GM12878 (cell line): ENCODE results near the gene CRYGS. TPM values are rescaled to one million over a fixed set of nuclear protein-coding genes. Genes with fewer than 3 reads are reported as not detected.
A peak's percentile ranks its signal among the peaks of the same experiment; 100 is the strongest.

Experiments used
- EP300 ChIP-seq, 2 experiments: fragments of 150-350 bp in 1 of 2; IDR thresholded peaks; 2 replicates each; pipeline ENCODE4 v1.6.1; 2011 to 2012; ENCODE audit warnings: low read depth in 2 of 2, low read length in 2 of 2, borderline replicate concordance in 1 of 2, improper control_type of control experiment in 1 of 2, inconsistent platforms in 1 of 2; ENCODE audit not compliant: control insufficient read depth in 1 of 2
- IKZF1 ChIP-seq: fragments of 450-650 bp; conservative IDR thresholded peaks from 2 replicates; pipeline ENCODE4 v1.6.1; 2017; ENCODE audit warnings: antibody characterized with exemption, mild to moderate bottlenecking
- MEF2B ChIP-seq: fragments of 450-650 bp; IDR thresholded peaks from 2 replicates; pipeline ENCODE4 v1.6.1; 2018; ENCODE audit warnings: mild to moderate bottlenecking, moderate library complexity; ENCODE audit not compliant: partially characterized antibody, poor library complexity, severe bottlenecking
- MYB ChIP-seq: fragments of 150-350 bp; IDR thresholded peaks from 2 replicates; pipeline ENCODE4 v1.6.1; 2014; ENCODE audit warnings: mild to moderate bottlenecking, low read depth, low read length, borderline replicate concordance
- NR2C1 ChIP-seq: fragments of 450-650 bp; IDR thresholded peaks from 2 replicates; pipeline ENCODE4 v1.6.1; 2017; ENCODE audit warnings: antibody characterized with exemption, mild to moderate bottlenecking, moderate library complexity
- PAX5 ChIP-seq: IDR thresholded peaks from 2 replicates; pipeline ENCODE4 v1.6.1; 2011; ENCODE audit warnings: low read depth, low read length, borderline replicate concordance
- POLR2AphosphoS5 ChIP-seq: IDR thresholded peaks from 2 replicates; pipeline ENCODE4 v1.6.1; 2011; ENCODE audit warnings: mild to moderate bottlenecking, low read length, inconsistent platforms
- RFX5 ChIP-seq: IDR thresholded peaks from 2 replicates; pipeline ENCODE4 v1.6.1; 2011; ENCODE audit warnings: low read depth, low read length, improper control_type of control experiment
- SMAD1 ChIP-seq: fragments of 450-650 bp; IDR thresholded peaks from 2 replicates; pipeline ENCODE4 v1.6.1; 2018; ENCODE audit warnings: mild to moderate bottlenecking, low read depth; ENCODE audit not compliant: partially characterized antibody
- SMARCA5 ChIP-seq: fragments of 450-650 bp; IDR thresholded peaks from 2 replicates; pipeline ENCODE4 v1.6.1; 2017; ENCODE audit warnings: mild to moderate bottlenecking
- SREBF1 ChIP-seq: IDR thresholded peaks from 2 replicates; pipeline ENCODE4 v1.6.1; 2012; ENCODE audit warnings: mild to moderate bottlenecking, low read length
- ZNF384 ChIP-seq: IDR thresholded peaks from 2 replicates; pipeline ENCODE4 v1.6.1; 2012; ENCODE audit warnings: low read depth, mild to moderate bottlenecking, low read length, improper control_type of control experiment, borderline replicate concordance
- polyA plus RNA-seq, 11 experiments: library from polyadenylated mRNA; depleted of rRNA in 4 of 11; unstranded in 6 of 11; stranded (reverse) in 5 of 11; fragments of >200 nt; fragmentation: Nextera tagmentation in 4 of 11; fragmentation: Illumina TruSeq in 1 of 11; extraction: Ambion mirVana in 4 of 11; extraction: Trizol in 1 of 11; gene quantifications; 1 replicate in 1 of 11; 2 replicates in 10 of 11; pipeline versions ENCODE4 v1.2.1 to v1.2.3, GENCODE V29; 2011 to 2016; ENCODE audit warnings: inconsistent platforms in 2 of 11, missing spikeins in 2 of 11, low read depth in 1 of 11
- total RNA-seq, 4 experiments: library from RNA; depleted of rRNA in 3 of 4; stranded (reverse); fragments of >200 nt in 3 of 4; fragmentation: Illumina TruSeq in 1 of 4; extraction: Trizol in 1 of 4; gene quantifications; 2 replicates each; pipeline versions ENCODE4 v1.2.1 to v1.2.3, GENCODE V29; 2013 to 2021
- TF ChIP-seq, protein P1 (sequence below): fragments of 150-350 bp; IDR thresholded peaks from 2 replicates; pipeline ENCODE4 v1.6.1; 2016; ENCODE audit warnings: low read depth, low read length
- TF ChIP-seq, protein P2 (sequence below): fragments of 450-650 bp; conservative IDR thresholded peaks from 2 replicates; pipeline ENCODE4 v1.6.1; 2017; ENCODE audit warnings: mild to moderate bottlenecking, moderate library complexity
- TF ChIP-seq, protein P3 (sequence below): fragments of 450-650 bp; IDR thresholded peaks from 2 replicates; pipeline ENCODE4 v1.6.1; 2014; ENCODE audit warnings: mild to moderate bottlenecking
- TF ChIP-seq, protein P4 (sequence below): fragments of 450-650 bp; IDR thresholded peaks from 2 replicates; pipeline ENCODE4 v1.6.1; 2018; ENCODE audit warnings: borderline replicate concordance, mild to moderate bottlenecking; ENCODE audit not compliant: partially characterized antibody
- TF ChIP-seq, protein P5 (sequence below): fragments of 450-650 bp; IDR thresholded peaks from 2 replicates; pipeline ENCODE4 v1.6.1; 2017; ENCODE audit warnings: mild to moderate bottlenecking, moderate library complexity

CRYGS gene
- total and polyA plus RNA-seq, 10 of the 15 experiments (the other 5 are each of a cell fraction or from before 2014, with no cell fraction given): 1.1 to 6.0 (median 2.5) TPM

DNA sequence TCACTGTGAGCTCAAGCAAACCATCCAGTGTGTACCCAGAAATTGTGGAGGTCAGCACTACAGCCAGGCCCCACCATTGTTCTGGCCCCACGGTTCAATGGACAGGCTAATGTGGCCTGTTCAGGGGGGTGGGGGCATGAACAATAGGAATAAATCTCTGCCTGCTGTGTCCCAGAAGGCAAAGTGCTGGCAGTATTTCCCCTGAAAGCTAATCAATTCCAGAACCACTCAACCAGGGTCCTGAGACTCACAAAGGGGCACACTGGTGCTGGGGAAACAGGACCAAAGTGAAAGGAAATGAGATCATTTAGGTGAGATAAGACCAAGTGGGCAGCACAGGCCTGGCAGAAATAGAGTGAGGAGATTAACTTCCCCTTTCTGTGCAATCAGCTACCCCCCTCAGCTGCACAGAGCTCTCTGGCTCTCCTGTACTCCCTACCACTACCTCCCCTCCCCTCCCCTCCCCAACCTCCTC is 11.5 kb downstream of the CRYGS start (continued):
- TF ChIP-seq, protein P1, sequence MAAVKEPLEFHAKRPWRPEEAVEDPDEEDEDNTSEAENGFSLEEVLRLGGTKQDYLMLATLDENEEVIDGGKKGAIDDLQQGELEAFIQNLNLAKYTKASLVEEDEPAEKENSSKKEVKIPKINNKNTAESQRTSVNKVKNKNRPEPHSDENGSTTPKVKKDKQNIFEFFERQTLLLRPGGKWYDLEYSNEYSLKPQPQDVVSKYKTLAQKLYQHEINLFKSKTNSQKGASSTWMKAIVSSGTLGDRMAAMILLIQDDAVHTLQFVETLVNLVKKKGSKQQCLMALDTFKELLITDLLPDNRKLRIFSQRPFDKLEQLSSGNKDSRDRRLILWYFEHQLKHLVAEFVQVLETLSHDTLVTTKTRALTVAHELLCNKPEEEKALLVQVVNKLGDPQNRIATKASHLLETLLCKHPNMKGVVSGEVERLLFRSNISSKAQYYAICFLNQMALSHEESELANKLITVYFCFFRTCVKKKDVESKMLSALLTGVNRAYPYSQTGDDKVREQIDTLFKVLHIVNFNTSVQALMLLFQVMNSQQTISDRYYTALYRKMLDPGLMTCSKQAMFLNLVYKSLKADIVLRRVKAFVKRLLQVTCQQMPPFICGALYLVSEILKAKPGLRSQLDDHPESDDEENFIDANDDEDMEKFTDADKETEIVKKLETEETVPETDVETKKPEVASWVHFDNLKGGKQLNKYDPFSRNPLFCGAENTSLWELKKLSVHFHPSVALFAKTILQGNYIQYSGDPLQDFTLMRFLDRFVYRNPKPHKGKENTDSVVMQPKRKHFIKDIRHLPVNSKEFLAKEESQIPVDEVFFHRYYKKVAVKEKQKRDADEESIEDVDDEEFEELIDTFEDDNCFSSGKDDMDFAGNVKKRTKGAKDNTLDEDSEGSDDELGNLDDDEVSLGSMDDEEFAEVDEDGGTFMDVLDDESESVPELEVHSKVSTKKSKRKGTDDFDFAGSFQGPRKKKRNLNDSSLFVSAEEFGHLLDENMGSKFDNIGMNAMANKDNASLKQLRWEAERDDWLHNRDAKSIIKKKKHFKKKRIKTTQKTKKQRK: no peak
- TF ChIP-seq, protein P2, sequence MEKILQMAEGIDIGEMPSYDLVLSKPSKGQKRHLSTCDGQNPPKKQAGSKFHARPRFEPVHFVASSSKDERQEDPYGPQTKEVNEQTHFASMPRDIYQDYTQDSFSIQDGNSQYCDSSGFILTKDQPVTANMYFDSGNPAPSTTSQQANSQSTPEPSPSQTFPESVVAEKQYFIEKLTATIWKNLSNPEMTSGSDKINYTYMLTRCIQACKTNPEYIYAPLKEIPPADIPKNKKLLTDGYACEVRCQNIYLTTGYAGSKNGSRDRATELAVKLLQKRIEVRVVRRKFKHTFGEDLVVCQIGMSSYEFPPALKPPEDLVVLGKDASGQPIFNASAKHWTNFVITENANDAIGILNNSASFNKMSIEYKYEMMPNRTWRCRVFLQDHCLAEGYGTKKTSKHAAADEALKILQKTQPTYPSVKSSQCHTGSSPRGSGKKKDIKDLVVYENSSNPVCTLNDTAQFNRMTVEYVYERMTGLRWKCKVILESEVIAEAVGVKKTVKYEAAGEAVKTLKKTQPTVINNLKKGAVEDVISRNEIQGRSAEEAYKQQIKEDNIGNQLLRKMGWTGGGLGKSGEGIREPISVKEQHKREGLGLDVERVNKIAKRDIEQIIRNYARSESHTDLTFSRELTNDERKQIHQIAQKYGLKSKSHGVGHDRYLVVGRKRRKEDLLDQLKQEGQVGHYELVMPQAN: no peak
- TF ChIP-seq RFX5 (no peak), PAX5 (peak; percentile 27; the same call in 1 of the 2 replicates), EP300 (IDR thresholded peaks at IDR 0.05; ENCODE audit: borderline replicate concordance in 1 of 2, control insufficient read depth in 1 of 2, low read depth in 2 of 2, low read length in 2 of 2) (0 out of 4 replicates have a peak, but pooled peaks have one; percentile 12 to 40), IKZF1 (peak; percentile 92), MYB (no peak), SREBF1 (no peak), POLR2AphosphoS5 (no peak), SMAD1 (no peak), NR2C1 (no peak), ZNF384 (no peak), SMARCA5 (peak; percentile 45), MEF2B (peak; percentile 39)
- TF ChIP-seq, protein P3, sequence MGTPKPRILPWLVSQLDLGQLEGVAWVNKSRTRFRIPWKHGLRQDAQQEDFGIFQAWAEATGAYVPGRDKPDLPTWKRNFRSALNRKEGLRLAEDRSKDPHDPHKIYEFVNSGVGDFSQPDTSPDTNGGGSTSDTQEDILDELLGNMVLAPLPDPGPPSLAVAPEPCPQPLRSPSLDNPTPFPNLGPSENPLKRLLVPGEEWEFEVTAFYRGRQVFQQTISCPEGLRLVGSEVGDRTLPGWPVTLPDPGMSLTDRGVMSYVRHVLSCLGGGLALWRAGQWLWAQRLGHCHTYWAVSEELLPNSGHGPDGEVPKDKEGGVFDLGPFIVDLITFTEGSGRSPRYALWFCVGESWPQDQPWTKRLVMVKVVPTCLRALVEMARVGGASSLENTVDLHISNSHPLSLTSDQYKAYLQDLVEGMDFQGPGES: no peak
- TF ChIP-seq, protein P4, sequence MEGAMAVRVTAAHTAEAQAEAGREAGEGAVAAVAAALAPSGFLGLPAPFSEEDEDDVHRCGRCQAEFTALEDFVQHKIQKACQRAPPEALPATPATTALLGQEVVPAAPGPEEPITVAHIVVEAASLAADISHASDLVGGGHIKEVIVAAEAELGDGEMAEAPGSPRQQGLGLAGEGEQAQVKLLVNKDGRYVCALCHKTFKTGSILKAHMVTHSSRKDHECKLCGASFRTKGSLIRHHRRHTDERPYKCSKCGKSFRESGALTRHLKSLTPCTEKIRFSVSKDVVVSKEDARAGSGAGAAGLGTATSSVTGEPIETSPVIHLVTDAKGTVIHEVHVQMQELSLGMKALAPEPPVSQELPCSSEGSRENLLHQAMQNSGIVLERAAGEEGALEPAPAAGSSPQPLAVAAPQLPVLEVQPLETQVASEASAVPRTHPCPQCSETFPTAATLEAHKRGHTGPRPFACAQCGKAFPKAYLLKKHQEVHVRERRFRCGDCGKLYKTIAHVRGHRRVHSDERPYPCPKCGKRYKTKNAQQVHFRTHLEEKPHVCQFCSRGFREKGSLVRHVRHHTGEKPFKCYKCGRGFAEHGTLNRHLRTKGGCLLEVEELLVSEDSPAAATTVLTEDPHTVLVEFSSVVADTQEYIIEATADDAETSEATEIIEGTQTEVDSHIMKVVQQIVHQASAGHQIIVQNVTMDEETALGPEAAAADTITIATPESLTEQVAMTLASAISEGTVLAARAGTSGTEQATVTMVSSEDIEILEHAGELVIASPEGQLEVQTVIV: no peak
- TF ChIP-seq, protein P5, sequence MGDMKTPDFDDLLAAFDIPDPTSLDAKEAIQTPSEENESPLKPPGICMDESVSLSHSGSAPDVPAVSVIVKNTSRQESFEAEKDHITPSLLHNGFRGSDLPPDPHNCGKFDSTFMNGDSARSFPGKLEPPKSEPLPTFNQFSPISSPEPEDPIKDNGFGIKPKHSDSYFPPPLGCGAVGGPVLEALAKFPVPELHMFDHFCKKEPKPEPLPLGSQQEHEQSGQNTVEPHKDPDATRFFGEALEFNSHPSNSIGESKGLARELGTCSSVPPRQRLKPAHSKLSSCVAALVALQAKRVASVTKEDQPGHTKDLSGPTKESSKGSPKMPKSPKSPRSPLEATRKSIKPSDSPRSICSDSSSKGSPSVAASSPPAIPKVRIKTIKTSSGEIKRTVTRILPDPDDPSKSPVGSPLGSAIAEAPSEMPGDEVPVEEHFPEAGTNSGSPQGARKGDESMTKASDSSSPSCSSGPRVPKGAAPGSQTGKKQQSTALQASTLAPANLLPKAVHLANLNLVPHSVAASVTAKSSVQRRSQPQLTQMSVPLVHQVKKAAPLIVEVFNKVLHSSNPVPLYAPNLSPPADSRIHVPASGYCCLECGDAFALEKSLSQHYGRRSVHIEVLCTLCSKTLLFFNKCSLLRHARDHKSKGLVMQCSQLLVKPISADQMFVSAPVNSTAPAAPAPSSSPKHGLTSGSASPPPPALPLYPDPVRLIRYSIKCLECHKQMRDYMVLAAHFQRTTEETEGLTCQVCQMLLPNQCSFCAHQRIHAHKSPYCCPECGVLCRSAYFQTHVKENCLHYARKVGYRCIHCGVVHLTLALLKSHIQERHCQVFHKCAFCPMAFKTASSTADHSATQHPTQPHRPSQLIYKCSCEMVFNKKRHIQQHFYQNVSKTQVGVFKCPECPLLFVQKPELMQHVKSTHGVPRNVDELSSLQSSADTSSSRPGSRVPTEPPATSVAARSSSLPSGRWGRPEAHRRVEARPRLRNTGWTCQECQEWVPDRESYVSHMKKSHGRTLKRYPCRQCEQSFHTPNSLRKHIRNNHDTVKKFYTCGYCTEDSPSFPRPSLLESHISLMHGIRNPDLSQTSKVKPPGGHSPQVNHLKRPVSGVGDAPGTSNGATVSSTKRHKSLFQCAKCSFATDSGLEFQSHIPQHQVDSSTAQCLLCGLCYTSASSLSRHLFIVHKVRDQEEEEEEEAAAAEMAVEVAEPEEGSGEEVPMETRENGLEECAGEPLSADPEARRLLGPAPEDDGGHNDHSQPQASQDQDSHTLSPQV: no peak
